ENCODE data around the gene CSMD2.

The CSMD2 gene

DNA sequence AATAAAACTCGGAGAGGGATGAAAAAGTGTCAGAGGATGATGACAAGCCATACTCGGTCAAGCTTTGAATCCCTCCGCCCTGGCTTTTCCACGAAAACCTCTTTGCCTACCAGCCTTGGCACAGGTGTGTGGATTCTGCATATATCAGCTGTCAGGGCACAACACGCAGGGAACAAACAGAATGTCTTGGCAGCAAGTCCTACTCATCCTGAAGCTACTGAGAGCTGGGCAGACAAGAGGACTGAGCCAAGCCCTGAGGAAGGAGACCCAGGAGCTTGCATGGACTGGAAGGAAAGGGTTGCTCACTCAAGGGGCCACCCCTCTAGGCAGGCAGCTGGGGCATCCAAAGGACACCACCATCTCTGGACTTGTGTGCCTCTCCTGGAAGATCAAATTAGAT is 168.7 kb downstream of the CSMD2 start:
- DNase-seq: no peak

DNA sequence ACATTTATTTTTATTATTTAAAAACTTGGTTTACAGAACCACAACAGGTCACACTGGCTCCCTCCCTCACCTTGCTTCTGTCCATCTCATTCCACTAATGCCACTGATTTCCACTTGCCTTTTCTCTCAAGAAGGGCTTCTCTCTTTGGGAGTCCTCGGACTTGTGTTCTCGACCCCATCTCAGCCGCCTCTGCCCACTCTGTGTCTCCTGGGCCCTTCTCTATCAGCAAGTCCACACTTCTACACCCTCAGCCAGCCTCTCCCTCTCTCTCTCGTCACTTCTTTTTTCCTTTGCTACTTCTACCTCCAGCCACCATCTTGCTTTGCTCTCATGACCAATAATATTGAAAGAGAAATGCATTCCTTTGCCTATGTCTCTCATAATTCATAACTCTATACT is 171.7 kb downstream of the CSMD2 start:
- DNase-seq: no peak

DNA sequence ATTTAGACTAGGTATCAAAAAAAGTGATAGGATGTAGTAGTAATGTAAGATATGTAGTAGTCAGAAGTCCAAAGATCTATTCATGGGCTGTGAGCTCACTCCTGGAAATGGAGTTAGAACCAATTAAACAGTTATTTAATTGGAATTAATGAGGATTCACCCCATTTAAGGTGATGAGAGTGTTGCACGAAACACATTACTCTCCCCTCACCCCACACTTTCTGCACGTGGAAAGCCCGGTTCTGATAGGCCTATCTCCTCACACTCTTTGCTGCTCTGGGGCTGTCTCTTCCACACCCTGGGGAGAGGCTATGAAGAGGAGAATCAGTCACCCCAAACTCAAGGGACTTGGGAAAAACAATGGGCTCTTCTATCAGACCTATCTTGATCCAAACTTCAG is 174.7 kb downstream of the CSMD2 start:
- no peak for DNase-seq

DNA sequence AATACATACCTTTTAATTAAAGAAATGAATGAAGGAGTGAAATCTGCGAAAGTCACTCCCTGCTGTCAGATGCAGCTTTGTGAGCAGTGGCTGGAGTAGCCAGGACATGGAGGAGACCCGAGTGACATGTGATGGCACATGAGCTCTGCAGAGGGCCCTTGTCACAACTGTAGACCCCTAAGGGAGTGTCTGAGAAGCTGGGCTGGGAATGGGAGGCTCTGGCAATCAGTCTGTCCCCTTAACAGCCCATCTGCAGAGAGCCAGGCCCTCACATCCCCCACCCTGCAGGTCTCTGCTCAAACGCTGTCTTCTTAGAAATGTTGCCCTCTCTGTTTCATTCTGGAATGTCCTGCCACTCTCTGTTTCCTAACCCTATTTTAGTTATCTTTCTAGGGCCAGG is 176.9 kb downstream of the CSMD2 start:
- DNase-seq: no peak

DNA sequence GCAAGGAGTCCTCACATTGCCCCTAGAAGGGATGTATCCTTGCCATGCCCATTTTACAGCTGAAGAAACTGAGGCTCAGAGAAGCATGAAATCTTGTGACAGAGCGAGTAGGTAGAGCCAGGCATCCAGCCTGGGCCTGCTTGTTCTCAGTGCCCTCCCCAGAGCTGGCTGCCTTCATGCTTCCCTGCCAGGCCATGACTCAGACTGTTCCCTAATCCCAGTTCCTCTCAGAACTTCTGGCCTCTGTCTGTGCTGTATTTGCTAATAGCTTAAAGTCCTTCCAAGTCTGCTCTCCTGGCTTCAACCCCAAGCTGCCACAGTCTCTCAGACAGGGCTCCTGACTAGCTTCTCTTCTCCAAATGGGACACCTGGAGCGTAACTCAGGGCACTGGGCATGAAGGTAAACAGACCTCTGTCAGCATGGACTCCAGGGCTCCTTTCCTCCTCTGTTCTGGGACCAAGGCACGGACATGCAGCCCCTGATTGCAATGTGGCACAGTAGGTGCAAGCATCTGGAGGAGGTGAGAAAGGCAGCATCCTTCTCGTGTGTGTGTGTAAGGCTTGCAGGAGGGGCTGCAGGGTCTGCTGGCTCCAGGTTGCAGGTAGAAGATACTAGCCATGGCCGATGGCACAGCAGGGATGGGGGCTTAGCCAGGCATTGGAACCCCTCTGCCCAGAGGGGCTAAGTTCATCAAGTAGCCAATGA is 178.5 kb downstream of the CSMD2 start:
- no peak for DNase-seq

DNA sequence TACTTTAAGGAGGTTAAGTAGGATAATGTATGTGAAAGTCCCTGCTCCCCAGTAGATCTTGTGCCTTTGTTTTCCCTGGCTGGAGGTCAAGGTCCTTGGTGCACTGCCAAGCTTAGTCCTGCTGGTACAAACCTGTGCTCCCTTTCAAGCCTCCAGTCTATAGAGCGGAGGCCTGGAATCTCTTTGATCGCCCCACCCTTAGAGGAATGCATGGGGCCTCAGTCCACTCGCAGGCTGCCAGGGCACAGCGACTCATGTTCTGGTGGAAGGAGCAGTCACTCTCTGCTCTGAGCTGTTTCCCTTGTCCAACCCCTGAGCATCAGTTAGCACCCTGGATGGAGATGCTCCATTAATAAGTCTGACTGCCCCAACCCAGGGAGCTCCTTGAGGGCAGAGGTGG is 179.4 kb downstream of the CSMD2 start:
- DNase-seq: no peak

DNA sequence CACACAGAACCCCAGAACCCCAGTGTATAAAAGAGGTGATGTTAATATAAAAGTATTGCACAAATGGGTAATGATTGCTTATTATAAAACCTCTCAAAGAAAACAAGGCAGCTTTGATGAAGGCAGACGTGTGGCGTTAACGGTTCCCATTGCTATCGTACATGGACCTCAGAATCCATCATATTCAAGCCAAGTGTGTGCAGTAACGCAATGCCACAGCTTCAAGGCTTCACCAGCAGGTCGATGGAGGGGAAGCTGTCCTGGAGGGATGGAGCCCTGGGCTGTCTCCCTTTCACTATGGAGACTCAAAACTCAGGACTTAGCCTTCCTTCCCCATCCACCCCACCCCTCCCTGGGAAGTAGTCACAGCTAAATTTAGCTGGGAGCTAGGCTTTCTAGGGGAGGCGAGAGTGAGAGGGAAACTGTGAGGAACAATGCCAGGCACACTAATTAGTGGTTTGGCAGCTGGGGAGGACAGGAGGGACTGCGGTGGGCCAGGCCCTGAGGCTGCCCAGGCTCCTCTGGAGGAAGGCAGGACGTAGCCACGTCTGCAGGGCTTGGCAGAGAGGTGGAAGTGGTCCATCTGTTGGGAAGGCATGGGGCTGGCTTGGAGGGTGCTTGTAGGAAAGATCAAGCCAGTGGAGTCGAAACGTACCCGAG is 180.0 kb downstream of the CSMD2 start:
- no peak for DNase-seq

DNA sequence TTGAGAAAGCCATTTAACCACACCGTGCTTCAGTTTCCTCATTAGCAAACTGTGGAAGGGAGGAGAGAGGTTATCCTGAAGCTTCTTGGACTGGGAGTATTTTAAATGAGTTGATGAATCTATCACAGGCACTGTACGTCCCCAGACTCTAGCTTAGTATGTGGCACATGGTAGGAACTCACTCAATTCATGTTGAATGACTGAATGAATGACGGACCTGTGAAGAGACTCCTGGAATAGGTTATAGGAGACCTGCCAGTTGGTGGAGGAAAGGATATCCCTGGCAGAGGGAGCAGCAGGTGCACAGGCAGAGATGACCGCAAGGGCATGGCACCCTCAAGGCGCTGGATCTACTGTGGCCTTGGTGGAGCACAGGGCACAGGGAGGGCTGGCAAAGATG is 182.6 kb downstream of the CSMD2 start:
- DNase-seq: no peak

DNA sequence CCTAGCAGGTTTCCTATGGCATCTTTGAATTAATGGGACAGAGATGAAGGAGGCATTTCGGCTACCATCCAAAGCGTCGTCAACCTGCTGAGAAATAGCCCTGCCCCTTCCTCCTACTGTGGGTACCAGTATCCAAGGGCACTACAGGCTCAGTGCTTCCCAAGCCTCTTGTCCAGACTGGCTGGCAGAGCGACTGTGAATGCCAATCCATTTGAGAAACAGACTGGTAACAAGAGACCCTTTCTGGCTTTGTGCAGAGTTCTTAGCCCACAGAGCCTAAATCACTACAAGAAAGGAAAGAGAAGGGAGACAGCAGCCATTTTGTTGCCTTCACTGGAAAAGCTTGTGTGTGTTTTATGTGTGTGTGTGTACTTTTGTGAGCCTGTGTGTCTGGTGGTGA is 185.7 kb downstream of the CSMD2 start:
- no peak for DNase-seq

DNA sequence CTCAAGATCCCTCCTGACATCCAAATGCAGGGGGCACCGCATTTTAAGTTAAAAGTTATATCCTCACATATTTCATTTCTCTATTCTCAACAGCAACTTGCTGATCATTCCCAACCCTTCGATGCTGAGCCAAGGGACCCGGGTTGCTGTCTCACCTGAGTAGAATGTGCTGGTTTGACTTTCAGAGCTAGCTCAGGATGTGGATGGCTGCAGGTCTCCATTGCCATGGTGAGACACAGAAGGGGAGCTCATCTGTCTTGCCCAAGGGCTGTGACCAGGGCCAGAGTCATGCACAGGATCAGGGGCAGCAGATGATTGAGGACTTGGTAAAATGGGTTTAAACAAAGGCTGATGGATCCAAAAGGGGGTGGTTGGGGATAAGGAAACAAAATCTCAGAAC is 189.1 kb downstream of the CSMD2 start:
- no peak for DNase-seq

DNA sequence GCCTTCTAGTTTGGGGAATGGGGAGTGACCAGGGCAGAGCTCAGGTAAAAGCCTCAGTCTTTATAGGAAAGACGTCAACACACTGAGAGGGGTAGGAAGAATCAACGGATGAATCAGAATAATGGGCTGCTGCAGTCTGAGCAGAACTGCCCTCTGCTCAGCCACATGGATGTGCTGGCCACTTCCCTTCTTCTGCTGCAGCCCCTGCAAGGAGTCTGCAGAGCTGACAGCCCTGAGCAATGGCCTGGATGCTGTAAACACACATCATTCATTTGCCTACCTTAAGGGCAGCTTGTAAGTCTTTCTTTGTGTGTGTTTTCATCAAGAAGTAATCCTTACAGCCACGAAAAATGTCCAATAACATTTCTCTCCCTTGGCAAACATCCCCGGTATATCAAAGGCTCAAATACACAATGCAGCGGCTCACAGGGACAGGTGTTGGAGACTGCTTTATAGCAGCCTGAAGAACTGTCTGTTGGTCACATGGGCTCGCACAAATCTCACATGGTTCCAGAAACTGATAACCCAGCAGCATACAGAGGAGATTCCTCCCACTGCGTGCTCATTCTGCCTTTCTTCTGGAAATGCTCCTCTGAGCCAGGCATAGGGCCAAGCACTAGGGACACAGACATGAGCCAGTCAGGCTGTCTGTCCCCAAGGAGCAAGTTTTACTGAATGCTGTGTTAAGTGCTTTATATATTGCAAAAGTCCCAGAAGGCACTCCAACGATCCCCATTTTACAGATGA is 191.1 kb downstream of the CSMD2 start:
- no peak for DNase-seq

DNA sequence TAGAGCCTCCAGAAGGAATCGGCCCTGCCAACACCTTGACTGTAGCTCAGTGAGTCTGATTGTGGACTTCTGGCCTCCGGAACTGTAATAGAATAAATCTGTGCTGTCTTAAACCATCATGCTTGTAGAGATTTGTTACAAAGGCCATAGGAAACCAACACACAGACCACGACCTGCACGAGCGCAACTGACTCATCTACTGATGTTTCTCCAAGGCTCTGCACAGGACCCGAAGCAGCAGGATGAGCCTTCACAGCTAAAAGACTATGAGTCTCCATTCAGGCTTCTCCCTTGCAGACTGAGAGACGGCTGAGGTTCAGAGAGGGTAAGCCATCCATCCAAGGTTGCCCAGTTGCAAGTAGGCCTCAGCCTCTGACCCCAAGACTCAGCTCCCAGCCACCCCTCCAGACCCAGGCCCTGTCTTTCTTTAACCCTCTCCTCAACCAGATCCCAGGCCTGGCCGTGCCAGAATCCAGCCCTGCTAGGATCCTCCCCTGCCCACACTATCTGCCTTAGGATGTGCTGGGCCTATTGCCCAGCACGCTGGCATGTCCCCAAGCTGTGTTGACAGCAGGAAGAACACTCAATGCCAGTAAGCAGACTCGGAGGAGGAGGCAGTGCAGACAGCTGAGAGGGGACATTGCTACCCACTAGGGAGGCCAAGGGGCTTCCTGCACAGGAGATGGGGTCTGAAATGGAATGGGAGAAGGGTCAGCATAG is 192.2 kb downstream of the CSMD2 start:
- DNase-seq: no peak

DNA sequence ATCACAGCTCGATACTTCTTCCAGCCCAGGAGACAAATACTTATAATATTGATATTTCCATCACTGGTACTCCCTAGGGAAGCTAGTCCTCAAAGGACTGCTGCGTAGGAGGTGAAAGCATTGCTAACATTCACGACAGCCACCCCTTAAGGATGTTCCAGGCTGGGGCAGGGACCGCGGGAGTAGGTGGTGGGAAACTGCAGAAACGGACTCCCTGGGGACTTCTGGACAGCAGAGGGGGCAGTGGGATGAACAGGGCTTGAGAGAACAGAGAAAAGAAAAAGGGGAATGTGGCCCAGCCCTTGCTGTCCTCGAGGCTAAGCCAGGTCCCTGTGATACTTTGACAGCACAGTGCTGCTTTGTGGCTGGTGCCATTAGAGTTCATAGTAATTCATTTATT is 193.1 kb downstream of the CSMD2 start:
- DNase-seq: no peak

DNA sequence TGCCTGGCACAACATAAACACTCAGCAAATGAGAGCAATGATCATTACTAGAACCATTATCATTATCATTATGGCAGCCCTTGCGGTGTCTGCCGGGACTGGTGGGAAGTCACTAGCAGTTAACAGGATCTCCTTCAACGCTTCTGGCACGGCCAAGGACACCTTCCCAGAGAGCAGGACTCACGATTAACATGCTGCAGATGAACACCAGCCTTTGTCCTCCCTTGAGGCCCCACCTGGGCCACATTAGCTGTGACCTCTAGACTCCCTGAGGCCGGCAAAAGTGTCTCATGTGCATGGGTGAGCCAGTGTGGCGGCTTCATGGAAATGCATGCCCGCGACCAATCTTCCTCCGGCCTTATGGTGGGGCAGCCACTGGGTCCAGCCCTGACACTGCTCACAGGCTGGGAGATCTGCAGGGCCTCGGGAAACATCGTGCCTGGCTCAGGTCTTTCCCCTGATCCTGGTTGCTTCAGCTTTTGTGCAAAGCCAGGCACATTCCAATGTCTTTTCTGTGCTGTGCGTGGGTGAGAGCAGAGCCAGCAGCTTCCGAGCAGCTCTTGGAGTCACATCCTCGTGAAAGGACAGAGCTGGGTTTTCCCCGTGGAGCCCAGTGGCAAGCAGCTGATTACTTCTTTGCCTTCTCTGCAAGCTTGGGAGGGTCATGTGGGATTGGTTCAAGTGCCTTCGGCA is 193.9 kb downstream of the CSMD2 start:
- no peak for DNase-seq

DNA sequence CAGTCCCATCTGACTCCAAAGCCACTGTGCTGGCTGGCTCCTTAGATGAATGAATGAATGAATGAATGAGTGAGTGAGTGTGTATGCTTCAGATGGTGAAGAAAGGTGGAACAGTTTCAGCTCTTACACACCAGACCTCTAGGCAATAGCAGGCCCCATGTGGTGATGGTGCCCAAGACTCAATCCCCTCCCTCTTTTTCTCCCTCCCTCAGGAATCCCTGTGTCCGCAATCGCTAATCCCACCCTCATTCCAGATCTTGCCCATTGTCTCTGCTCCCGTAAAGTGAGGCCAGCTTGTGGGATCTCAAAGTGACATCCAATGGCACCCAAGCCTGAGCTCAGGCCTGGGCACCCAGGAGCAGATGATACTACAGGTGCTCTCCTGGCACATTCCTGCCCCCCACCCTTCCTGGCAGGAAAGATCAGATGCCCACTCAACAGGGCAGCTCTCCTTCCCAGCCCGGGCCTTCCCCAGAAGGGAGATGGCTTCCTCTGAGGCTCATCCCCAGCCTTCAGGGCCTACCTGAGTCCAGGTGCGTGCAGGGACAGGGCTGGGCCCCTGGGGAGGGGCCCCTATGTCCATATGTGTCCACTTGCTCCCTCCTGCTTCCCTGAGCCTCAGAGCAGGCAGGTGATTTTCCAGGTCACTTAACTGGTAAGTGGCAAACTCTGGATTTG is 194.7 kb downstream of the CSMD2 start:
- DNase-seq: no peak

DNA sequence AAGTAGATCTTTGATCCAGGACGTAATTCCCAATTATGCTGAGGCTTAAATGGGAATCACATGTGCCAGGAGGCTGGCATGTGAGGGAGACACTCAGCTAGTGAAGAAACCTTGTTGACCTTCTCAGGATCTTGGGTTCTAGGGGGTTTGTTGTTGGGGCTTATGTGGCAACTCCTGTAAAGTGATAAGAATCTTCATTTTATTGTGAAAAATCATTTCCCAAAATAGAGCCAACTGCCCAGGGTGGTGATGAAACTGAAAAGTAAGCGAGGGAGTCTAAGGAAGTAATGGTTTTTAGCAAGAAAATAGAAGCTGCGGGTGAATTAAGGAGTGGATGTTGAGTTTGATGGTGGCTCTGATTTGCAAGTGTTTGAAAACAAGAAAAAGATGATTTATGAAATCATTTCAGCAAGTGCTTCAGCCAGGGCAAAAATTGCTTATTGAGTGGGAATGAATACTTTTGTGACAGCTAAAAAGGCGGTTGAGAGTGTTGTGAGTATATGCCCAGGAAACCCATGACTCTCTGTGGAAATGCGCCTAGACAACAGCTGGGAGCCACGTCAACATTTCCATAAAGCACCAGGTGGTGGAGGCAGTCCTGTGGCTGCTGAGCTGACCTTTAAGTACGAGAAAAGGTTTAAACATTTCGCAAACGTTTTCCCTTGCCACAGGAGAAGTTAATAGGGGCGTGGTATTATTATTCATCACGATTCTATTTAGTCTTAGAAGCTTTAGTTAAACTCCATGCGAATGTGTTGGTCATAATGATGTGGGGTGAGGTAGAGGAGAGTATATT is 198.5 kb downstream of the CSMD2 start:
- peak in 1 of 2 experiments; percentile 45 for DNase-seq

DNA sequence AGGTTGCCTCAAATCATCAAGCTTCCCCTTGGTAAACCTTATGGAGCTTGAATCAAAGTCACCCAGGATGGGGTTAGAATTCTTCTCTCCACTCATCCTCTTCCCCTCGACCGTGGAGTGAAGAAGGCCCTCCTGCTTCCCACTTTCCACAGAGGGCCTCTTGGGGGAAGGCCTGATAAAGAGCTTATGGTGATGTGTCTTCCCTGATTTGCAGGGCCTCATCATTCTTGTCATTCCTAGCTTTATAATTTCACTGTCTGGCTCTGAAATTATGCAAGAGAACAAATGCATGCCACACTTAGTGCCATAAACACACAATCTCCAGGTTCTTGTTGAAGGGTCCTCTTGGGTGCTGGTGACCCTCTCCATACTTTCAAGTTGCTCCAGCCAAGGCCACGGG is 199.9 kb downstream of the CSMD2 start:
- DNase-seq: no peak

DNA sequence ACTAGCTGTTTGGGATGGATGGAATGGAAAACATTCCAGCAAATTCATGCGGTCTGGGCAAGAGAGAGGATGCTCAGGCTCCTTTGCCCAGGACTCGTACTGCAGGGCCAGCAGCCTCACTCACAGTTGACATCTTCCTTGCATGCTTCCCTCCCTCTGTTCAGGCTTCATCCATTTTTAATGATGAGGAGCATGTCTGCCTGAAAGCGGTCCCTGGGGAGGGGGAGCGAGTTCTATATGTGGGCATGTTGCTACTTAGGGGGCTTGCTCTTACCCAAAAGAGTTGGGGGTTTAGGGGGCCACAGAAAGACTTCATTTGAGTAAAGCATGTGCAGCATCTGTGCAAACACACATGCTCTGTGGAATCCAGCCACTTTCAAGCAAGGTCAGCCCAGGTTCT is 203.0 kb downstream of the CSMD2 start:
- DNase-seq: no peak

DNA sequence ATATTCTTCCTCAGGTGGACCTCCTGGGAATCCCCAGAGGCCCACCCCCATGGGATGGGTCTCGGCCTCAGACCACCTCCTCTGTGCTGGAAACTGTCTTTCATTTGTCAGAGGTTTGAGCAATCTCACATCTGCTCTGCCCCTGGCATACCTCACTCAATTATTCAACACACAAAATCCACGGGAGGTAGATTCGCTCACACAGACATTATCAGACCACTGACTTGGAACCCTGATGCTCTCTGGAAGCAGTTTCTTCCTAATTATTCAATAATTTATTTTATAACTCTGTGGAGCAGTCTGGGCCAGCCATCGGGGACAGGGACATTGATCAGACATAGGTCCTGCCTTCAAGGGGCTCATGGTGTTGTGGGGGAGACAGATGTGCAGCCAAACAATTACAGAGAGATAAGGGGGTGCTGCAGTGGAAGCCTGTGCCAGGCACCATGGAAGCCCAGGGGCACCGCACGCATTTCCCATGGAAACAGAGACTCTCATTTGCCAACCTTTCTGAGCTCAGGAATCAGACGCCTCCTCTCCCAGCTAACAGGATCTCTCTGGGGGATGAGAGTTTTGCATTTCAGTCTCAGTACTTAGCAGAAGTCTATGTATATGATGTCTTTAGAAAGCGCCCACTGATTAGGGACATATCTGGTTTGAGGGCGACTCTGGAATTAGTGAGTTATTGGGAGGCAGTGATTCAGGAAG is 204.7 kb downstream of the CSMD2 start:
- no peak for DNase-seq

DNA sequence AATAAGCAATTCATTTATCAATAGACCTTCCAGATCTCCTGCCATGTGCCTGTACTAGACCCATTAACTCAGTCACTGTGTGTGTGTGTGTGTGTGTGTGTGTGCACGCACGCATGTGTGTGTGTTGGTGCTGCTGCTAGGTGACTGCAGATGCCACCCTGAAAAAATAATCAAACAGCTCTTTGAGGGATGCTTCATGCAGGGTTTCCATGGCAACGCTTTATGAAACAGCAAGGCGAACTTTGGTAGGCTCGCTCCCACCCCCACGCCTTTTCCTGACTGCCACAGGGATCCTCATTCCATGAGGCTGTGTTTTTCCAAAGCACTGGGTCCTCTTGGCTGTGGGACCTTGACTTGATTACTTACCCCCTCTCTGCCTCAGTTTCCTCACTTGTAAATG is 207.2 kb downstream of the CSMD2 start:
- peak in 1 of 2 experiments; percentile 66 for DNase-seq

DNA sequence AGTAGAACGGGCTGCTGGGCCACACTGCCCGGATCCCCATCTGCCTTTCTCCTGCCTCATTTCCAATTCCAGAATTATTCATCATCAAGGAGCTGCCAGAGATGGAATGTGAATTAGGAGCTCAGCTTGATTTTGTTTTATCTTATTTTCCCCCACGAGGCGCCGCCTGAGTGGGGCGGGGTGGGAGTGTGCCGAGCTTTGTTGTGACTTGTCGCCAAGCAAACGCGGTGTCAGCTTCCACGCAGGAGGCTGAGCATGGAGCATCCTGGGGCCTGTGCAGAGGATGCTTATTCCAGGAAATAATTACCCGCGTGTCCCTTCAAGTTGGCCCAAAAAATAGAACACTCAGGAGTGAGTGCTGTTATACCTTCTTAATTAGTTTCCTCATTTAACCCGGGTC is 209.9 kb downstream of the CSMD2 start:
- DNase-seq: no peak
